ENCODE data around the gene LMOD1.
"Not testable (repeated sequence)": the region's sequence is repeated elsewhere in the genome, so short reads cannot be mapped to it uniquely, and the experiment has no call there.

The LMOD1 gene

GRCh38 chr1:201890806-201891450 is 55.4 kb downstream of the LMOD1 start:
- no peak for DNase-seq

- DNase-seq: no peak
These were observed 56.1 kb downstream of the LMOD1 start for GRCh38 chr1:201890223-201890622.

DNA sequence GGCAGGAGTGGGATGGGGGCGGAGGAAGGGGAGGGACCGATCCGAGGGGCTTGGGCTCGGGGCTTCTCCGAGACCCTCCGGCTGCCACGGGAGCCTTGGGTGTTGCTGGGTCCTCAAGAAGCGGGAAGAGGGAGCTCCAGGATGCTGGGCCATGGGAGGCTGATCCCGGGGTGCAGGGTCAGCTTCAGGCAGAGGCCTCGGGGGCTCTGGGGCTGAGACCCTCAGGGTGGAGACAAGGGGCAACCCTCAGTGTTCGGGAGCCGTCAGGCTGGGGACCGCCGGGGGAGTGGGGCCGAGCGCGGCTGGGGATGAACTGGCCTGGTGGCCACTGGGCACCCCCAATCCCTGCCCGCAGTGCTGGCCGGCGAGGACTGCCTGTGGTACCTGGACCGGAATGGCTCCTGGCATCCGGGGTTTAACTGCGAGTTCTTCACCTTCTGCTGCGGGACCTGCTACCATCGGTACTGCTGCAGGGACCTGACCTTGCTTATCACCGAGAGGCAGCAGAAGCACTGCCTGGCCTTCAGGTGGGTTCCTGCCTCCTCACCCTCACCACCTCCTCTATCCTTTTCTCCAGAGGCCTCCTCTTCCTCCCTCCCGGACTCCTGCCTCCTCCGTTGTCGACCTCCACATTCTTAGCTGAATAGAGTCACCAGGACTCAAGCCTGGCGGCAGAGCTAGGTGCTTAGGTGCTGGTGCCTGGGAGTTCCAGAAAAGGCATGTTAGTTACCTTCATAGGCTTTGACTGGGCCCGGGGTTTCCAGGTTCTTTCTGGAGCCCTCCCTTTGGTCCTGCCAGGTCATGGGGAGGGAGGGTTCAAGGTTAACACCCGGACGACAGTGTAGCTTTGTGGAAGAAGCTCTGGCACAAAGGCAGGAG is 57.0 kb downstream of the LMOD1 start:
- no peak for DNase-seq

DNA sequence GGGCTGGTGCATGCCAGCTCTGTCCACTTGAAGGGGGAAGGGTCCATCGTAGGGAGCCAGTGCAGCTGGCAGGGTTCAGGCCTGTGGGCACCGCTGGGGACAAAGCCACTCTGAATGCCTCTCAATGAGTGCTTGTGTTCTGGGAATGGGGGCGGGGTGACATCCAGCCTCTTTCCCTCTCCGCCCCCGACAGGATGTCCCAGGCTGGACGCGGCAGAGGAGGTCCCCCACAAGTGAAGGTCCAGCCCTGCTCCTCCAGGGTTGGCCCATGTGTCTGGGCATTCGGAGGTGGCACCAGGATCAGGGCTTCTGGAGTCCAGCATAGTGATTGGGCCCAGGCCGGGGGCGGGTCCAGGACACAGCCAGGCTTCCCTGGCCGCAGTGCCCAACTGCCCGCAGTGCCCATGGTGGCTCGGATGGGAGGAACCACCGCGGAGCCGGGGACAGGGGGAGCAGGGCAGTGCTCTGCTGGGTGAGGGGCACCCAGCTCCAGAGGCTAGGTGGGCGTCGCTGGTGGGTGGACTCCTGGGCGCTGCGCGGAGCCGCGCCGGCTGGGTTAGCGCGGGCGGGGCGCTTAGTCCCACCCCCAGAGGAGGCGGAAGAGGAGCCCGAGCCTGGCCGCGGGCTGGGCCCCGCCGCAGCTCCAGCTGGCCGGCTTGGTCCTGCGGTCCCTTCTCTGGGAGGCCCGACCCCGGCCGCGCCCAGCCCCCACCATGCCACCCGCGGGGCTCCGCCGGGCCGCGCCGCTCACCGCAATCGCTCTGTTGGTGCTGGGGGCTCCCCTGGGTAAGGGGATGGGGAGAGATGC is 57.9 kb downstream of the LMOD1 start, which contains the start of gene SHISA4:
Gene SHISA4, plus strand, starts transcription at position 617 of the 808 bp plus-strand sequence. Its CDS starts 97 bp downstream, at position 714.
- DNase-seq: peak; percentile 23

GRCh38 chr1:201887116-201887866 is 59.1 kb downstream of the LMOD1 start:
- DNase-seq: no peak

DNA sequence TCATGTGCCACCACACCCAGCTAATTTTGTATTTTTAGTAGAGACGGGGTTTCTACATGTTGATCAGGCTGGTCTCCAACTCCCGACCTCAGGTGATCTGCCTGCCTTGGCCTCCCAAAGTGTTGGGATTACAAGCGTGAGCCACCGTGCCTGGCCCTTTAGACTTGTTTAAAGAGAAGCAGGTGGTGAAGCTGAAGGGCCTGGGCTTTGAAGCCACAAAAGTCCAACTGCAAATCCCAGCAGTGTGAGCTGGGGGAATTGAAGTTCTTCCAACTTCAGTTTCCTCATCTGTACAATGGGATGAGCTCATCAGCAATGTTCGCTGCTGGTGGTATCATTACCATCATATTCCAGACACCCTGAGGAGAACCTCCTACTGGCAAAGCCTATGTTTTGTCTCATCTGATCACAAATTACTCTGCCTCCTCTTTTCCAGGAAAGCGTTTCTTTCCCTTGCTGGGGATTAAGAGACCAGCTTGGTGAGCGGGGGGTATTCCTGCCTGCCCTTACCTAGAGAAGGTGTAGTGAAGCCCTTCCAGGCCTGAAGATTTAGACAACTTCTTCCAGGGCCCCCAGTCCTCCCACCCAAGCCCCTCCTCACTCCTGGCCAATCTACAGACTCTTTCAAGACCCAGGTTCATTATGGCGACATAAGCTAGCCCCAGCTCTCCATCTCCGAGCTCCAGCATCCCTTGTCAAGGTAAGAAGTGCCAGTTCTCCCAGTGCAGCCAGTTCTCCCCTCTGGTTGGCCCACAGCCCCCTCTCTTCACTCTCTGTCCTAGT is 60.1 kb downstream of the LMOD1 start:
- no peak for DNase-seq

GRCh38 chr1:201885531-201886075 is 60.7 kb downstream of the LMOD1 start:
- DNase-seq: no peak

DNA sequence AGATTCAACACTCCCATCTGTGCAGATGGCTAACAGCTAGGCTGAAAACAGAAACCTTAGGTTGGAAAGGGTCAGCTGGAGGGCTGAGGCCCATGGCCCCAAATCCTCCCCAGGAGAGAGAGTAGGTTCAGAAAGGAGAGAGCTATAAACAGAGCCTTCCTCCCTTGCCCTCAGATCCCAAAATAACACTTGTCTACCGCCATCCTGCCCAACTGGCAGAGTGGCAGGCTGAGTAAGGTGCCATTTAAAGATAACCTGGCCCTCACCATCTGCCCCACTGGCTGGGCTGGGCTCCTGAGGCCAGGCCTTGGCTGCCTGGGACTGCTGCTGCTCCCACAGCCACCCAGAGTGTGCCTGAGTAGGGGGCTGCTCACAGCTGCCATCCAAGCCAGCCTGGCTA is 61.9 kb downstream of the LMOD1 start:
- no peak for DNase-seq

GRCh38 chr1:201883786-201884185 is 62.6 kb downstream of the LMOD1 start:
- DNase-seq: no peak

DNA sequence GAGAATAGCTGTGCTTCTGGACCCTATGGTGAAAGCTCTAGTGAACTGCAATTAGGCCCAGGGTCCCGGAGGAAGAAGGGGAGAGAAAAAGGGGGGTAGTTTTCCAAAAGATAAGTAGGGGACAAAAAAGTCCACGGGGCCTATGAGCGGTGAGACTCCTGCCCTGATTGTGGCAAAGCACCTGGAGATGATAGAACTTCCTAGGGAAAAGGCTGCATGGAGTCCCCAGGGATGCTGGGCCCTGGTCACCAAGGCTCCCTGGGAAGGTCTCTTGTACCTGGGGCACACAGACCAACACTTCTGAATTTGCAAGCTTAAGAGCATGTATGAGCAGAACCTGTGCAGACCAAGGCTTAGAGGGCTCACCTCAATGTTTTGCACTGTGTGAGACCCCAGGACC is 63.1 kb downstream of the LMOD1 start:
- DNase-seq: no peak

DNA sequence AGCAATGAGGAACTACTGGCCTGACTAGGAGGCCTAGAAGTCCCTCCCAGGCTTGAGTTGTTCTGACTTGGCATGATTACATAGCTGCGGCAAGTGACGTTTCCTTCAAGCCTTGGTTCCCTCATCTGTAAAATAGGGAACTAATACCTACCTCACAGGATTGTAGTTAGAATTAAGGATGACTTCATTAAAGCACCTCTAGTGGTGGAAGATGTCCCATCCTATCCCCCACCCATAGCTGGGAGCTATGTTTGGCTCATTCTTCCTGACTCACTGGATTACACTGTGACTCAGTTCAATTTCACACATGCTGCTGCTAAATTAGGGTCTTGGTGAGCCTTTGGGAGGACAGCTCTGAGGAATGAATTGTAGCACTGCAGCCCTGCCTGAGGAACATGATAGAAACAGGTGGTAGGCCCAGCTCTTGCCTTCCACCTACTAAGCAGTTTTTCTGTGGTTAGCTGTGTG is 63.6 kb downstream of the LMOD1 start:
- no peak for DNase-seq

- no peak for DNase-seq
These were observed 64.7 kb downstream of the LMOD1 start for GRCh38 chr1:201881617-201882016.

DNA sequence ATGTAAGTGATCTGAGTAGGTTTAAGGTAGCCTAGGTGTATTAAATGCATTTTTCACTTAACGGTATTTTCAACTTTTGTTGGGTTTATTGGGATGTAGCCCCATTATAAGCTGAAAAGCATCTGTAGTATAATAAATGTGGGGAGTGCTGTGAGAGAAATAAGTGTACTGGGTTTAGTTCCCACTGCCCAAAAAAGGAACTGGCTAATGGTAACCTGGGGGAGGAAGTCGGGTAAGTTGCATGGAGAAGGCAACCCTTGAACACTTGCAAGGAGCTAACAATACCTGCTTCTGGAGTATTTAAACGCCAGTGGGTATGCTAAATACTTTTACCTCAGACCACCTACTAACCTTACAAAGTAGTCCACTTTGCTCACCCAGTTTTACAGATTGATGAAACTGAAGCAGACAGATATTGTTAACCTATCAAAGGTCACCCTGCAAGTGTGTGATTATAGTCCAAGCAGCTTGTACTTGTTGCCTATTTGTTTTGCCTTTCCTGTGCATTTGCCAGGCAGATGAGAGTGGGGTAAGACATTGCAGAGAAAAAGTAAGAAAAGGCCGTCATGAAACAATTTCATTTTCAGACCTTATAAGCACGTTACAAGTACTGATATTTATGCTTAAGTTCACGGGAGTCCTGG is 65.3 kb downstream of the LMOD1 start:
- no peak for DNase-seq

DNA sequence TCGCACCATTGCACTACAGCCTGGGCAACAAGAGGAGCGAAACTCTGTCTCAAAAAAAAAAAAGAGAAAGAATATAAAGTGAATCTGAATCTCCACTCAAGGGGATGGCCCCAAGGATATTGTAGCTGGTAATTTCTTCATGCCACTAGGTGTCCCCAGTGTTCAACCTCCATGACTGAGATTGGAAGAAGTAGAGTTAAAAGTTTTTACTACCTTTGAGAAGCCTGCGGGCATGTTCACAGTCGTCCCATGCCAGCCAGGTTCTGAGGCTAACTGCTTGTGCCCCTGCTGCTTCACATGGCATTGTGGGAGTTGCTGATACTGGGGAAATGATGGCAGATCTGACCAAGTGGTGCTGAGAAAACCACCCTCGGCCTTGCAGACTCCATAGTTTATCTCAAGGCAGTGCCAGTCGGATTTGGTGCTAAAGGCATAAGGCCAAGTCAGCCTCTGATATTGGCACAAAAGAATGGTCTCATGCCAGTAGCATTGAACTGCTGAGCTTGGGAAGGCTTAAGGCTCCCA is 68.4 kb downstream of the LMOD1 start:
- no peak for DNase-seq

DNA sequence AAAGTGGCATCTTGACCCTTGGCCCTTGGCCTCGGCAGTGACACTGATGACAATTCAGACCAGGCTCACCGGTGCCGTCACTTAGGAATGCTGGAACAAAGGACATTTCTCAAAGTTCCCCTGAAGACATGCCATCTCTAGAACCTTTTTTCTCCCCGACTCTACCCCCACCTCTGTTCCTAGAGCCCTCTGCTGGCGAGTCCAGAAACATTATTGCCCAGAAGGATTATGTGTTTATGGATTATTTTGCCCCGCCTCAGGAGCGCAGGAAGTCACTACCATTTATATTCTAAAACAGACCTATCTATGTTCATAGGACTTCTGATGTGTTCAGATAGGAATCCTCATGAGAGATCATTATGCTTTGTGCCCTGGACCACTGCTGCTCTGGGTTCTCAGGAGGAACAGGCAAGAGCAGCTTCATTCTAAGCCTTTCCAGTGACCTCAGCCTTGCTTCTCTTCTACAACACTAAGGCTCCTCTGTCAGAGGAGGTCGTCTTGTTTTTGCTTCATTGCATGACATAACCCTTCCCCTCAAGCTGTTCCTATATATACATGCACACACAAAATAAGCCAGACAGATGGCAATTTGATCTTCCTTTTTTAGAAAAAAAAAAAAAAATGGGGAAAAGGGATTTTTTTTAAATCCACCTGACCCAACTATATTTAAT is 70.1 kb downstream of the LMOD1 start:
- no peak for DNase-seq

DNA sequence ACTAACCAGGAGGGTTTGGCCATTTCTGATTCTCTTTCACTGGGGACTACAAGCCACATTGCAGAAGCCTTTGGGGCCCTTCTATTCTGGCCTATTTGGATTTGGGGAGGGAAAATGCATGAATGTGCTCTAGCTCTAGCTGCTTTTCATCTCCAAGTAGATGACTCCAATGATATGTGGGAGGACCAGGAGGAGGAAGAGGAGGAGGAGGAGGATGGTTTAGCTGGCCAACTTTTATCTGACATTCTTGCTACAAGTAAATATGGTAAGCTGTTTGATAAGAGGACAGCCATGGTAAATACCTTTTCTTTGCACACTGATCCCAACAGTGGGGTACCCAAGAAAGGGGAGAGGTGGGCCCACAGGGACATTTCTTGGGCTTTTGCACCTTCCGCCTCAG is 71.7 kb downstream of the LMOD1 start:
- no peak for DNase-seq

DNA sequence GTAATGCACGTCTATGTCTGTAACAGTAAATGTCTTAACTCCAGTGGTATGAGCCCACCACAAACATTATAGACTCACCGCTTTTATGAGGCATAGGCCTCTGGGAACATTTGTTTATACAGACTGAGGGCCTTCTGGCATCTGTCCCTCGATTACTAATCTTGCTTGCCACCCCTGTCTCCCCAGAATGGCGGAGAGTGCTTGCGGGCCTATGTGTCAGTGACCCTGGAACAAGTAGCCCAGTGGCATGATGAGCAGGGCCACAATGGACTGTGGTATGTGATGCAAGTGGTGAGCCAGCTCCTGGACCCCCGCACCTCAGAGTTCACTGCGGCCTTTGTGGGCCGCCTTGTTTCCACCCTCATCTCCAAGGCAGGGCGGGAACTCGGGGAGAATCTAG is 76.0 kb downstream of the LMOD1 start:
- DNase-seq: no peak

- no peak for DNase-seq
These were observed 84.9 kb downstream of the LMOD1 start for GRCh38 chr1:201861448-201861847.

DNA sequence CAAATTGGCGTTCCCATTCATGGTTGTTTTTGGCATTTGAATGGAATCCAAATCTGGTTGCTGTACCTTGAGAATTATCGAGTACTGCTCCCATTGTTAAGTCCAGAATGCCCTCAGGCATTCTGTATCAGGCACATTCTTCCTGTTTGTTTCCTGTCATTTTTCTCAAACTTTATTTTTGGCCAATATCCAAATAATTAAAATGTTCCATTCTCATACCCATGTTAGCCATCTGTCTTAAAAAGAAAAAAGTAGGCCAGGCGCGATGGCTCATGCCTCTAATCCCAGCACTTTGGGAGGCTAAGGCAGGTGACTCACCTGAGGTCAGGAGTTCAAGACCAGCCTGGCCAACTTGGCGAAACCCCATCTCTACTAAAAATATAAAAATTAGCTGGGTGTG is 86.9 kb downstream of the LMOD1 start:
- DNase-seq: no peak

DNA sequence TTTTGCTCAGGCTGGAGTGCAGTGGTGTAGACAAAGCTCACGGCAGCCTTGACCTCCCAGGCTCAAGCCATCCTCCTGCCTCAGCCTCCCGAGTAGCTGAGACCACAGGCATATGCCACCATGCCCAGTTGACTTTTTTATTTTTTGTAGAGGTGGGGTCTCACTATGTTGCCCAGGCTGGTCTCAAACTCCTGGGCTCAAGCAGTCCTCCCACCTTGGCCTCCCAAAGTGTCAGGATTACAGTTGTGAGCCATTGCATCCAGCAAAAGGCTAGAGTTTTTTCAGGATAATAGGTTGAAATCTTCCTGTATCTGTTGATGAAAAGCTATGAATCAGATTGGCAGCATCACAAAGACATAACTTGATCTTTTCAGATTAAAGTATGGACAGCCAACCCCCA is 89.6 kb downstream of the LMOD1 start:
- DNase-seq: not testable (repeated sequence)
